Thyroid gland (tissue), 4 donors: ENCODE measurements around the gene MANBA. TPM values are rescaled to one million over a fixed set of nuclear protein-coding genes. Genes with fewer than 3 reads are reported as not detected.

Source experiments
- DNase-seq, 2 donors: peaks; one replicate each; pipeline ENCODE4 v3.0.0-alpha.2; 2019
- H3K27ac ChIP-seq, 3 donors: fragments of 200-600 bp; sonication (generic); 1 replicate in 2 of 3; 2 replicates in 1 of 3; pipeline ENCODE4 v1.5.1; 2016 to 2019; ENCODE audit warnings: mild to moderate bottlenecking in 1 of 3, moderate library complexity in 1 of 3
- H3K27me3 ChIP-seq: fragments of 200-600 bp; sonication (generic); one replicate; pipeline ENCODE4 v1.5.1; 2019
- H3K36me3 ChIP-seq, 2 donors: fragments of 200-600 bp; sonication (generic); one replicate each; pipeline ENCODE4 v1.5.1; 2016 to 2019
- H3K4me1 ChIP-seq, 2 donors: fragments of 200-600 bp; sonication (generic); one replicate each; pipeline ENCODE4 v1.5.1; 2017 to 2019
- H3K4me3 ChIP-seq, 3 donors: fragments of 200-600 bp; sonication (generic); replicated peaks in 1 of 3; 1 replicate in 2 of 3; 2 replicates in 1 of 3; pipeline ENCODE4 v1.5.1; 2016; ENCODE audit warnings: mild to moderate bottlenecking in 1 of 3
- H3K9me3 ChIP-seq: fragments of 200-600 bp; sonication (generic); one replicate; pipeline ENCODE4 v1.5.1; 2017
- POLR2A ChIP-seq, 2 donors: fragments of 450-650 bp; IDR thresholded peaks; one replicate each; pipeline ENCODE4 v1.6.1; 2017; ENCODE audit warnings: antibody characterized with exemption in 2 of 2, mild to moderate bottlenecking in 2 of 2, moderate library complexity in 1 of 2
- WGBS, 2 donors: methylation state at CpG; one replicate each; pipeline ENCODE4 v1.1.5; 2017; 5-methylcytosine and 5-hydroxymethylcytosine counted together
- intact Hi-C: fragments of 100-400 bp; cut with DNase I; formaldehyde crosslinking; loops from one replicate; pipeline ENCODE4 v1.15.1; 2023
- small RNA-seq: library from RNA; depleted of rRNA; stranded (forward); fragments of <200 nt; gene quantifications from one replicate; pipeline ENCODE3, GENCODE V24; 2016
- total RNA-seq, 4 donors: library from RNA; depleted of rRNA; stranded (reverse); fragments of >200 nt; gene quantifications; one replicate each; pipeline ENCODE4 v1.2.3, GENCODE V29; 2016
- TF ChIP-seq, protein P1 (sequence below), 6 experiments: fragments of 200-600 bp in 3 of 6; fragments of 450-650 bp in 3 of 6; sonication (generic) in 3 of 6; IDR thresholded peaks; one replicate each; pipeline ENCODE4 v1.5.1; 2016 to 2019; ENCODE audit warnings: antibody characterized with exemption in 6 of 6, mild to moderate bottlenecking in 2 of 6, inconsistent platforms in 1 of 6, moderate library complexity in 1 of 6

Gene MANBA
- total RNA-seq, 4 donors from 2014 or later = 41.3 to 53.4 (median 45.5) TPM

DNA sequence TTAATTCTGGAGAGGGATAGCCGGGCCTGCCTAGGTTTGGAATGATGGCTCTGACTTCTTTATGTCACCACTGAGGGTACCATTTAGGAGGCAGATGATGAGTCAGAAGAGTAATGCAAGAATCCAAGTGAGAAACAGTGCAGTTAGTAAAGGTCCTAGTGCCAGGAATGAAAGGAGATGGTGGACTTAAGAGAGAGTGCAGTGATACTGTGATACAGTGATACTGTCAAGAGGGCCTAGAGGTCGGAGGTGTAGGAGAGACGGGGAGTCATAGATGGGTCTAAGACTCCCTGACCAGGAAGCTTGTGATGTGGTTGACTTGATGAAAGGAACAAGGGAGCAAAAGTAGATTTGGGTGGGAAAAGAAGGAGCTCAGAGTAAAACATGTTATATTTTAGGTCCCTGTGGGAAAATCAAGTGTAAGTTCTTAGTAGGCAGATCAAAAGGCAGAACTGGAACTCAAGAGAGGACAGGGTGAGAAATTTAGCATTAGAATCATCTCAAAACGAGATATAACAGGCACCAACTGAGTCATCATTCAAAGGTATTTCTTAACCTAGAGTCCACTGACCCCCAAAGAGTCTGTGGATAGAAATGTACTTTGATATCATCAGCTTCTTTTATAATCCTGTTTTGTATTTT lies 174.6 kb downstream of the MANBA start:
- no peak for DNase-seq
- intact Hi-C loops = no loop called here
- Histone ChIP-seq H3K36me3 (peaks cover 13 to 18% of the 10 kb centered on the region in 2 donors), H3K4me3 (no peak overlapping the region), H3K27me3 (no peaks in the 10 kb centered on the region), H3K4me1 (no peaks in the 10 kb centered on the region), H3K27ac (no peak overlapping the region), H3K9me3 (no peaks in the 10 kb centered on the region)
- no peak for TF ChIP-seq POLR2A (IDR thresholded peaks at IDR 0.05)
- TF ChIP-seq, protein P1, sequence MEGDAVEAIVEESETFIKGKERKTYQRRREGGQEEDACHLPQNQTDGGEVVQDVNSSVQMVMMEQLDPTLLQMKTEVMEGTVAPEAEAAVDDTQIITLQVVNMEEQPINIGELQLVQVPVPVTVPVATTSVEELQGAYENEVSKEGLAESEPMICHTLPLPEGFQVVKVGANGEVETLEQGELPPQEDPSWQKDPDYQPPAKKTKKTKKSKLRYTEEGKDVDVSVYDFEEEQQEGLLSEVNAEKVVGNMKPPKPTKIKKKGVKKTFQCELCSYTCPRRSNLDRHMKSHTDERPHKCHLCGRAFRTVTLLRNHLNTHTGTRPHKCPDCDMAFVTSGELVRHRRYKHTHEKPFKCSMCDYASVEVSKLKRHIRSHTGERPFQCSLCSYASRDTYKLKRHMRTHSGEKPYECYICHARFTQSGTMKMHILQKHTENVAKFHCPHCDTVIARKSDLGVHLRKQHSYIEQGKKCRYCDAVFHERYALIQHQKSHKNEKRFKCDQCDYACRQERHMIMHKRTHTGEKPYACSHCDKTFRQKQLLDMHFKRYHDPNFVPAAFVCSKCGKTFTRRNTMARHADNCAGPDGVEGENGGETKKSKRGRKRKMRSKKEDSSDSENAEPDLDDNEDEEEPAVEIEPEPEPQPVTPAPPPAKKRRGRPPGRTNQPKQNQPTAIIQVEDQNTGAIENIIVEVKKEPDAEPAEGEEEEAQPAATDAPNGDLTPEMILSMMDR (IDR thresholded peaks at IDR 0.05) = no peak
- WGBS, 2 donors = 90 to 93% methylated on average over 4 of the region's 4 CpGs

DNA sequence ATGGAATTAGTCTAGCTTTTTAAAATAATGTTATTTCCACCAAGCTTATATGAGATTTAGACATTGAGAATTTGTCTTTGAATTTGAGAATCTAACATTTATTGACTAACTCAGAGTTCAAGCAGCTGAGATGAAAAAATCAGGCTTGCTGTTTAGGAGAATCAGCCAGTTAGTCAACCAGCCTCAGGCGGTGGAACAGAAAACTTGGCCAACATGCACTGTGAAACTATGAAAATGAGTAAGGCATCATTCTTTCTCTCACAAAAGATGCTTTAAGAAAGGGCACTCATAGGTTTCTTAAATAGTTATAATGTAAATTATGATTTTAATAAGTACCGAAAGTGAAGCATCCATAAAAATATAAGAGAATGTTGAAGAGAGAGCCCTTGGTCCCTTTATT lies 175.4 kb downstream of the MANBA start:
- no peak for DNase-seq
- Histone ChIP-seq H3K4me3 (no peak overlapping the region), H3K27me3 (no peaks in the 10 kb centered on the region), H3K4me1 (no peaks in the 10 kb centered on the region), H3K27ac (no peak overlapping the region), H3K36me3 (peaks cover 17 to 22% of the 10 kb centered on the region in 2 donors), H3K9me3 (no peaks in the 10 kb centered on the region)
- intact Hi-C loops = no loop called here
- TF ChIP-seq, protein P1 (IDR thresholded peaks at IDR 0.05) = no peak
- no peak for TF ChIP-seq POLR2A (IDR thresholded peaks at IDR 0.05)
- 95 to 98% methylated on average over 2 of the region's 2 CpGs for WGBS, 2 donors

DNA sequence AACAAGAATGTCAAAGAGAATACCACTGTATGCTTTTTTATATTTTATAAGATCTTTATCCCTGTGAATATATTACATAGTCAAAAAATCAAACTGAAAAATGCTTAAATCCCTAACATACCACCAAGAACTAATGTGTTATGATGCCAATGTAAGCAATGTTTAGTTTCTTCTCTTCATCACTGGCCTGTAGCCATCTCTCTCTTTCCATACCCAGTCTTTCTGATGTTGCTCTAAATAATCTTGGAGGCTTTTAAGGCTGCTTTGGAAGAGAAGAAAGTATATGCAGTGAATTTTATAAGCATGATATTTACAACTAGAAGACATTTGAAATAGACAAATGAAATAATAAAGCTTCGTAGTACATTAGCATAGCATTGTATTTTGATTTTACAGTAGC lies 176.7 kb downstream of the MANBA start:
- no peak for TF ChIP-seq POLR2A (IDR thresholded peaks at IDR 0.05)
- TF ChIP-seq, protein P1 (IDR thresholded peaks at IDR 0.05) = no peak
- no peak for DNase-seq

More for the DNA sequence above, 176.7 kb downstream of the MANBA start:
- intact Hi-C loops = no loop called here
- no peaks in the 10 kb centered on the region for H3K4me1 ChIP-seq
- peaks cover 17 to 24% of the 10 kb centered on the region in 2 donors for H3K36me3 ChIP-seq
- 97 to 100% methylated on average over 1 of the region's 1 CpG for WGBS, 2 donors
- no peak overlapping the region for H3K27ac ChIP-seq
- H3K4me3 ChIP-seq = no peak overlapping the region
- no peaks in the 10 kb centered on the region for H3K27me3 ChIP-seq
- H3K9me3 ChIP-seq = no peaks in the 10 kb centered on the region

Small RNA genes within 50 kb of the gene (small RNA-seq; reads per million reads assigned to genes)
- gene AC018797.1 = not detected

Other genes starting within 250 kb of the MANBA start
- 100 to 1,000 TPM; 379 to 633 (median 495) TPM for gene UBE2D3, start 66.6 kb upstream of the MANBA start, total RNA-seq
- 10 to 100 TPM; 29.3 to 37.0 (median 33.7) TPM for gene CISD2, start 108.0 kb upstream of the MANBA start, total RNA-seq